ENCODE data around the gene MAGEA11.

- TF ChIP-seq CTCF (conservative IDR thresholded peaks at IDR 0.05; ENCODE audit: low read length) (no peak), EZH2phosphoT487 (IDR thresholded peaks at IDR 0.05; ENCODE audit: borderline replicate concordance) (no peak)
Measured at GRCh38 chrX:149704664-149705063, 7.2 kb upstream of the MAGEA11 start.
